HepG2 (cell line): ENCODE measurements around the gene C9orf50.

Experiments
- CBX5 ChIP-seq: sonication (generic); formaldehyde crosslinking; IDR thresholded peaks from 2 replicates; pipeline ENCODE4 v1.4.0; 2020; ENCODE audit warnings: missing genetic modification reagents, borderline replicate concordance
- EP300 ChIP-seq, 3 experiments: sonication (generic) in 1 of 3; formaldehyde crosslinking in 1 of 3; IDR thresholded peaks; 2 replicates each; pipeline versions ENCODE4 v1.5.1 to v1.6.1; 2011 to 2020; ENCODE audit warnings: low read depth in 2 of 3, low read length in 2 of 3, borderline replicate concordance in 1 of 3, improper control_type of control experiment in 1 of 3, mild to moderate bottlenecking in 1 of 3, missing genetic modification reagents in 1 of 3, moderate library complexity in 1 of 3
- PHF20 ChIP-seq: sonication (generic); formaldehyde crosslinking; IDR thresholded peaks from 2 replicates; pipeline ENCODE4 v1.5.0; 2020; ENCODE audit warnings: mild to moderate bottlenecking, missing genetic modification reagents
- ZBTB7A ChIP-seq: sonication (generic); formaldehyde crosslinking; IDR thresholded peaks from 2 replicates; pipeline ENCODE4 v1.8.0; 2022; ENCODE audit warnings: mild to moderate bottlenecking, missing genetic modification reagents
- ZMAT3 ChIP-seq: sonication (generic); formaldehyde crosslinking; conservative IDR thresholded peaks from 2 replicates; pipeline ENCODE4 v1.7.0; 2021; ENCODE audit warnings: missing genetic modification reagents

DNA sequence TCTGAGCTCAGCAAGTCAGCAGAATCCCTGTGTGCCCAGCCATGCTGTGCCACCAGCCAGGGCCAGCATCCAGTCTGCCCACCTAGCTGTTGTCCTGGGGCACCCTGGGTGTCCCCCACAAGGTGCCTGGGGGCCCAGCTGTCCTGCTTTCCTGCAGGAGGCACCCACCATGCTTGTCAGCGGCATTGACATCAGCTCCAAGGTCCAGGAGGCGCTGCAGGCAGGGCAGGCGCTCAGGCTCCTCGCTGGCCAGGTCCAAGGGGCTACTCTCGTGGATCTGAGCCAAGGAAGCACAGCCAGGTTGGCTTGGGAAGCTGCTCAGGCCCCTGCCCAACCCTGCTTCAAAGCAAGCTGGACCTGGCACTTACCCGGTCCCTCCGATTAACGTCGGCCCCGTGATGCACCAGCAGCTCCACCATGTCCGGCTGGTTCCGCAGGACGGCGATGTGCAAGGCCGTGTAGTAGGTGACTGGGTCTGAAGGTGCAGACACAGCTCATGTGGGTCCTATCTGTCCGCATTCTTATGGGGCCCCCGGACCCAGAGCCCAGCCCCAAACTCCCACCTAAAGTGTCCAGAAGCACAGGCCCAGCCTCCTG, 18.2 kb upstream of the C9orf50 start:
- TF ChIP-seq ZBTB7A (CRISPR knock-in tag) (no peak), EP300 (IDR thresholded peaks at IDR 0.05; ENCODE audit: low read depth in 2 of 2, low read length in 2 of 2) (no peak), EP300 (CRISPR knock-in tag; IDR thresholded peaks at IDR 0.05; ENCODE audit: borderline replicate concordance) (no peak), ZMAT3 (CRISPR knock-in tag) (no peak), PHF20 (CRISPR knock-in tag) (no peak), CBX5 (no peak)
